Smooth muscle cell (in vitro differentiated cells): ENCODE measurements around the gene RIC1. TPM values are rescaled to one million over a fixed set of nuclear protein-coding genes. Genes with fewer than 3 reads are reported as not detected.

Experiments used
- DNase-seq: peaks from one replicate; lab custom pipeline; 2025; ENCODE audit not compliant: unreplicated experiment; lab: John Stamatoyannopoulos, UW
- H2AFZ ChIP-seq: fragments of 200-600 bp; sonication (generic); 2 replicates; pipeline ENCODE4 v1.6.0; 2016; ENCODE audit warnings: antibody characterized with exemption, low read depth, mild to moderate bottlenecking
- H3F3A ChIP-seq: fragments of 200-600 bp; sonication (generic); 2 replicates; pipeline ENCODE4 v1.6.0; 2017; ENCODE audit warnings: antibody characterized with exemption, low read depth
- H3K27ac ChIP-seq: fragments of 200-600 bp; sonication (generic); 2 replicates; pipeline ENCODE4 v1.5.1; 2016; ENCODE audit warnings: low read depth, mild to moderate bottlenecking
- H3K27me3 ChIP-seq: fragments of 200-600 bp; sonication (generic); 2 replicates; pipeline ENCODE4 v1.6.1; 2016; ENCODE audit warnings: low read depth, mild to moderate bottlenecking
- H3K36me3 ChIP-seq: fragments of 200-600 bp; sonication (generic); 2 replicates; pipeline ENCODE4 v1.5.1; 2016; ENCODE audit warnings: low read depth
- H3K4me1 ChIP-seq: fragments of 200-600 bp; sonication (generic); 2 replicates; pipeline ENCODE4 v1.5.1; 2016; ENCODE audit warnings: low read depth
- H3K4me2 ChIP-seq: fragments of 200-600 bp; sonication (generic); 2 replicates; pipeline ENCODE4 v1.6.0; 2016; ENCODE audit warnings: mild to moderate bottlenecking
- H3K4me3 ChIP-seq: fragments of 200-600 bp; sonication (generic); 2 replicates; pipeline ENCODE4 v1.5.1; 2016; ENCODE audit warnings: mild to moderate bottlenecking
- H3K79me2 ChIP-seq: fragments of 200-600 bp; sonication (generic); 2 replicates; pipeline ENCODE4 v1.6.0; 2016; ENCODE audit warnings: low read depth, mild to moderate bottlenecking
- H3K9ac ChIP-seq: fragments of 200-600 bp; sonication (generic); 2 replicates; pipeline ENCODE4 v1.6.0; 2016; ENCODE audit warnings: low read depth
- H3K9me3 ChIP-seq: fragments of 200-600 bp; sonication (generic); replicated peaks from 2 replicates; pipeline ENCODE4 v1.5.1; 2016; ENCODE audit warnings: low read depth
- H4K20me1 ChIP-seq: fragments of 200-600 bp; sonication (generic); 2 replicates; pipeline ENCODE4 v1.6.0; 2016; ENCODE audit warnings: low read depth
- WGBS: methylation state at CpG from one replicate; pipeline ENCODE4 v1.1.7; 2016; ENCODE audit warnings: low lambda C conversion rate; 5-methylcytosine and 5-hydroxymethylcytosine counted together
- polyA plus RNA-seq: library from polyadenylated mRNA; unstranded; fragments of >200 nt; fragmentation: Nextera tagmentation; extraction: Ambion mirVana; gene quantifications from 2 replicates; pipeline ENCODE4 v1.2.1, GENCODE V29; 2016
- total RNA-seq: library from RNA; depleted of rRNA; stranded (reverse); fragments of >200 nt; gene quantifications from 2 replicates; pipeline ENCODE4 v1.2.3, GENCODE V29; 2014
- TF ChIP-seq, protein P1 (sequence below): fragments of 200-600 bp; sonication (generic); IDR thresholded peaks from 2 replicates; pipeline ENCODE4 v1.5.1; 2017; ENCODE audit warnings: borderline replicate concordance, mild to moderate bottlenecking, antibody characterized with exemption; ENCODE audit not compliant: insufficient read depth, poor library complexity, severe bottlenecking

RIC1 gene
- total and polyA plus RNA-seq, 2 experiments from 2014 or later: 9.9 to 52.4 TPM

DNA sequence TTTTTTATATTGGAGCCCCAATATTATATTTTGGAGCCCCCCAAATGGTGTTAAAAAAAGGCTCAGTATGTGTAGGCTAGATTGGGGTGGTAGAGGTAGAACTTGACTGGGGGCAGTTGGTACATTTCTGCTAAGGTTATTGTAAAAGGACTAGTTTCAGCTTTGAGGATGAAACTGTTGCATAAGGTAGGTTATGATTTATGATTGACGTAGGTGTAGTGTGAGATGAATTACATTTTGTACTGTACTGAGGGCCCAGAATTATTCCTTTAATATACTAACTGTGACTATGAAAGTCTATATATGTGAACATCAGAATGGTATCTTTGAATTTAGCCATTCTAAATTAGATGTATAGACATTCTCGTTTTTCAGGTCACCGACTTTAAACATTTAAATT lies 3.6 kb downstream of the RIC1 start:
- H3K9me3 ChIP-seq: no peaks in the 10 kb centered on the region
- no peak overlapping the region for H3K9ac ChIP-seq
- DNase-seq: no peak
- H3K4me1 ChIP-seq: peaks cover 19% of the 10 kb centered on the region
- no peaks in the 10 kb centered on the region for H3K27me3 ChIP-seq
- H3K36me3 ChIP-seq: no peaks in the 10 kb centered on the region
- H4K20me1 ChIP-seq: peaks cover 59% of the 10 kb centered on the region
- no peak overlapping the region for H3K4me3 ChIP-seq
- H3K79me2 ChIP-seq: peaks cover 86% of the 10 kb centered on the region
- H3K27ac ChIP-seq: no peak overlapping the region
- 94% methylated on average over 3 of the region's 3 CpGs for WGBS
- H3K4me2 ChIP-seq: peak overlapping the region; percentile 96
- no peaks in the 10 kb centered on the region for H3F3A ChIP-seq
- no peak overlapping the region for H2AFZ ChIP-seq
- TF ChIP-seq, protein P1, sequence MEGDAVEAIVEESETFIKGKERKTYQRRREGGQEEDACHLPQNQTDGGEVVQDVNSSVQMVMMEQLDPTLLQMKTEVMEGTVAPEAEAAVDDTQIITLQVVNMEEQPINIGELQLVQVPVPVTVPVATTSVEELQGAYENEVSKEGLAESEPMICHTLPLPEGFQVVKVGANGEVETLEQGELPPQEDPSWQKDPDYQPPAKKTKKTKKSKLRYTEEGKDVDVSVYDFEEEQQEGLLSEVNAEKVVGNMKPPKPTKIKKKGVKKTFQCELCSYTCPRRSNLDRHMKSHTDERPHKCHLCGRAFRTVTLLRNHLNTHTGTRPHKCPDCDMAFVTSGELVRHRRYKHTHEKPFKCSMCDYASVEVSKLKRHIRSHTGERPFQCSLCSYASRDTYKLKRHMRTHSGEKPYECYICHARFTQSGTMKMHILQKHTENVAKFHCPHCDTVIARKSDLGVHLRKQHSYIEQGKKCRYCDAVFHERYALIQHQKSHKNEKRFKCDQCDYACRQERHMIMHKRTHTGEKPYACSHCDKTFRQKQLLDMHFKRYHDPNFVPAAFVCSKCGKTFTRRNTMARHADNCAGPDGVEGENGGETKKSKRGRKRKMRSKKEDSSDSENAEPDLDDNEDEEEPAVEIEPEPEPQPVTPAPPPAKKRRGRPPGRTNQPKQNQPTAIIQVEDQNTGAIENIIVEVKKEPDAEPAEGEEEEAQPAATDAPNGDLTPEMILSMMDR: no peak

DNA sequence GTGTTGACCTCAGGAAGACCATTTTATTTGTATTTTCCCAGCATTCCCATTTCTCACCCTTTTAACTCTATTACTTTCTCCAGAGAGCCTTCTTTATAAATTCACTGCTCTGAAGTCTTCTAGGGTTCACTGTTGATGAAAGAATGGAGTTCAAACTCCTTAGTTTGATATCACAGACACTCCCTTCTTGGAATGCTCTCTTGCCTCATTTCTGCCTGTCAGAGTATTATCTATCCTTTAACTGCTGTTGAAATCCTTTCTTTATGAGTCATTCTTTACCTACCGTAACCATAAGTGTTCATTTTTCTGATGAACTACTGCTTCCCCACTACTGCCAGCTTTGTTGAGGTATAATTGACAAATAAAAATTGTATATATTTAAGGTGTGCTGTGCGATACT lies 4.3 kb downstream of the RIC1 start:
- Histone ChIP-seq H3K27ac (no peak overlapping the region), H3K79me2 (peaks cover 93% of the 10 kb centered on the region)
- TF ChIP-seq, protein P1: no peak

DNA sequence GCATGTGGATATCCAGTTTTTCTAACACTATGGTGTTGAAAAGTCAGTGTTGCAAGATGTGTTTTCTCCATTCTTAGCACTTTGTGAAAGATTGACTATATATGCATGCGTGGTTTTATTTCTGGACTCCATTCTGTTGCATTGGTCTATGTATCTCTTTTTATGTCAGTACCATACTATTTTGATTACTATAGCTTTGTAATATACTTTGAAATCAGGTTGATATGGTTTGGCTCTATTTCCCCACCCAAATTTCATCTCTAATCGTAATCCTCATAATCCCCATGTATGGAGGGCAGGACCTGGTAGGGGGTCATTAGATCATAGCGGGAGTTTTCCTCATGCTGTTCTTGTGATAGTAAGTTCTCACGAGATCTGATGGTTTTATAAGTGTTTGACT lies 6.5 kb downstream of the RIC1 start:
- no peak overlapping the region for H3K27ac ChIP-seq
- 95% methylated on average over 4 of the region's 4 CpGs for WGBS
- H3K4me2 ChIP-seq: no peak overlapping the region
- H3K27me3 ChIP-seq: no peaks in the 10 kb centered on the region
- H3K4me3 ChIP-seq: no peak overlapping the region
- no peak overlapping the region for H2AFZ ChIP-seq
- H3K4me1 ChIP-seq: peaks cover 15% of the 10 kb centered on the region
- no peak for DNase-seq
- H3K36me3 ChIP-seq: no peaks in the 10 kb centered on the region
- H3K9ac ChIP-seq: no peak overlapping the region
- H3K9me3 ChIP-seq: no peaks in the 10 kb centered on the region
- peaks cover 80% of the 10 kb centered on the region for H4K20me1 ChIP-seq
- no peaks in the 10 kb centered on the region for H3F3A ChIP-seq
- TF ChIP-seq, protein P1: no peak
- H3K79me2 ChIP-seq: peaks cover 100% of the 10 kb centered on the region

More for the DNA sequence above, 4.3 kb downstream of the RIC1 start:
- Histone ChIP-seq H3K4me1 (peaks cover 16% of the 10 kb centered on the region), H3K27me3 (no peaks in the 10 kb centered on the region), H3K36me3 (no peaks in the 10 kb centered on the region), H3K9me3 (no peaks in the 10 kb centered on the region), H2AFZ (no peak overlapping the region), H3K9ac (no peak overlapping the region), H4K20me1 (peaks cover 61% of the 10 kb centered on the region), H3K4me2 (peak overlapping the region; percentile 23), H3K4me3 (no peak overlapping the region), H3F3A (no peaks in the 10 kb centered on the region)
- DNase-seq: no peak
- 58% methylated on average over 2 of the region's 2 CpGs for WGBS

DNA sequence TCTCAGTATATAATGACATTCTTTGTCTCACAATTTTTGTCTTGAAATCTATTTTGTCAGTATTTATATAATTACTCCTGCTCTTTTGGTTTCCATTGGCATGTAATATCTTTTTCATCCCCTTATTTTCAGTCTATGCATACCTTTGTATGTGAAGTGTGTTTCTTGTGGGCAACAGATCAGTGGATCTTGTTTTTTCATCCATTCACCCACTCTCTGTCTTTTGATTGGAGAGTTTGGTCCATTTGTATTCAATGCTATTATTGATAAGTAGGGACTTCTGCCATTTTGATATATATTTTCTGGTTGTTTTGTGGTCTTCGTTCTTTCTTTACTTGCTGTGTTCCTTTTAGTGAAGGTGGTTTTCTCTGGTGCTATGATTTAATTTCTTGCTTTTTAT lies 10.9 kb downstream of the RIC1 start:
- WGBS: 97% methylated on average over 1 of the region's 1 CpG
- H4K20me1 ChIP-seq: peaks cover 82% of the 10 kb centered on the region
- no peaks in the 10 kb centered on the region for H3K27me3 ChIP-seq
- H3K9ac ChIP-seq: no peak overlapping the region
- H3K4me2 ChIP-seq: no peak overlapping the region
- TF ChIP-seq, protein P1: no peak
- no peak overlapping the region for H3K4me3 ChIP-seq
- H3K4me1 ChIP-seq: peaks cover 8% of the 10 kb centered on the region
- no peak overlapping the region for H2AFZ ChIP-seq
- no peak for DNase-seq
- no peaks in the 10 kb centered on the region for H3K9me3 ChIP-seq
- peaks cover 88% of the 10 kb centered on the region for H3K79me2 ChIP-seq
- no peak overlapping the region for H3K27ac ChIP-seq
- H3F3A ChIP-seq: no peaks in the 10 kb centered on the region
- H3K36me3 ChIP-seq: no peaks in the 10 kb centered on the region
